Stomach smooth muscle (tissue), 2 donors: ENCODE measurements around the gene OSBPL7.
A peak's percentile ranks its signal among the peaks of the same experiment; 100 is the strongest.

Experiments used
- H3K27ac ChIP-seq: one replicate; pipeline ENCODE4 v1.7.0; 2013; ENCODE audit warnings: mild to moderate bottlenecking, low read length, inconsistent platforms
- H3K27me3 ChIP-seq, 2 donors: one replicate each; pipeline ENCODE4 v1.7.0; 2013; ENCODE audit warnings: low read length in 2 of 2; ENCODE audit not compliant: insufficient read depth in 2 of 2, control insufficient read depth in 1 of 2
- H3K36me3 ChIP-seq, 2 donors: one replicate each; pipeline ENCODE4 v1.7.0; 2013; ENCODE audit warnings: low read length in 2 of 2; ENCODE audit not compliant: control insufficient read depth in 2 of 2, insufficient read depth in 2 of 2
- H3K4me1 ChIP-seq: one replicate; pipeline ENCODE4 v1.7.0; 2013; ENCODE audit warnings: low read length; ENCODE audit not compliant: control insufficient read depth, insufficient read depth
- H3K4me3 ChIP-seq, 2 donors: one replicate each; pipeline ENCODE4 v1.7.0; 2013; ENCODE audit warnings: low read length in 2 of 2
- H3K9ac ChIP-seq, 2 donors: one replicate each; pipeline ENCODE4 v1.7.0; 2013; ENCODE audit warnings: low read length in 2 of 2, mild to moderate bottlenecking in 1 of 2
- H3K9me3 ChIP-seq, 2 donors: one replicate each; pipeline ENCODE4 v1.7.0; 2013; ENCODE audit warnings: low read length in 2 of 2; ENCODE audit not compliant: control insufficient read depth in 2 of 2
- donor health status: healthy.
- donor health status: Pancreatic carcinoma.

OSBPL7 gene

DNA sequence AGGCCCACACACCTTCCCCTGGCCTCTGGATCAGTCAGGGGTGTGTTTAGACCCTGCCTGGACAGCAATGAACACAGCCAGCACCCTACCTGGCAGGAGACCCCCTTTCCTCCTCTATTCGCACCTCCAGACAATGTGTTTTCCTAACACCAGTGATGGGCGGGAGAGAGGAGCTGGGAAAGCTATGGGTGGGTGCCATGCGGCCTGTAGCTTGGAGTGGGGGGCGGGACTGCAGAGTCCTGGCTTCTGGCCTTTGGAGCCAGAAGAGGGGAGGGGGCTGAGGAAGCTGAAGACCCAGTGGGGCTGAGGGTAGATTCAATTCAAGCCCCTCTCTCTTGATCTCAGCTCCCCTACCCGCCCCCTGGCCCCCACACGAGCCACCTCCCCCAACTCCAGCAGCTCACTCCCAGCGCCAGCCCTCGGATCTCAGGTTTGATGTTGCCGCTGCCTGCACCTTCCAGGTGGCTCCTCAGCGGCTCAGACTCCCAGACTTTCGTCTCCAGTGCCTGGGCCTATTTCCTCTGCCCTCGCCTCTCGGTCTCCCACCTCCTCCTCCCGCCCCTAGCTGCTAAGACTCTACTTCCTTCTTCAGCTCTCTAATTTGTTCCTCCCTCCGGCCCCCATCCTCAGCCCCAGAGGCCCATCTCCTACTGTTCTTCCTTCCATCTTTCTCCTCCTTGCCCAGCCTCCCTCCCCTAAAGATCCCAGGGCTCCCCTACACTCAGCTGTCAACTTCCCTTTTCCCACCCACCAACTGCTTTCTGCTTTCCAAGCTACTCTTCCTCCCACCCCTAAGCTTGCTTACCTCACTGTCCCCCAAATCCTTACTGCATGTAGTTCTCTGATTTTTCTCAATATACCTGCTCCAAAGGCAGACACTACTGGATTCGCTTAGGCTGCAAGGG is 36.2 kb upstream of the OSBPL7 start:
- Histone ChIP-seq H3K27ac (no peak overlapping the region), H3K36me3 (no peaks in the 10 kb centered on the region), H3K4me1 (no peaks in the 10 kb centered on the region), H3K9ac (no peak overlapping the region), H3K4me3 (no peak overlapping the region), H3K9me3 (no peaks in the 10 kb centered on the region), H3K27me3 (peaks cover 59 to 69% of the 10 kb centered on the region in 2 donors)

DNA sequence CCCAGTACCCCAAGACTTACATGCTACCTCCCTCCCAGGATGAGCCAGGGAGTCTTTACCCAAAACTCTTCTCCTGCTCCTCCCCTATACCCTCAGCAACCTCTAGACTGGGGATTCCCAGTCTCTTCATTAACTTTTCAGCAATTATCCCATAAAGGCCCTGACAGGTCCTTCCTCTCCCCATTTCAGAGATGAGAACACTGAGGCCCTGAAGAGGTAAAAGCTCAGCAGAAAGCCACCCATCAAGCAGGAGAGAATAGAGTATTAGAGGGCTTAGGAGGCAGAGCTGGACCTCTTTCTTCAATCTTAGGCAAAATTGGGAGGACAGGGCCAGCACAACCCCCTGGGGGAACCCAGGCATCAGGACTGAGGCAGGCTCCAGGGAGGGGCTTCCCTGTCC is 35.2 kb upstream of the OSBPL7 start:
- Histone ChIP-seq H3K36me3 (no peaks in the 10 kb centered on the region), H3K4me1 (no peaks in the 10 kb centered on the region), H3K9ac (no peak overlapping the region), H3K4me3 (no peak overlapping the region), H3K27me3 (peaks cover 69 to 79% of the 10 kb centered on the region in 2 donors), H3K9me3 (no peaks in the 10 kb centered on the region), H3K27ac (no peak overlapping the region)

DNA sequence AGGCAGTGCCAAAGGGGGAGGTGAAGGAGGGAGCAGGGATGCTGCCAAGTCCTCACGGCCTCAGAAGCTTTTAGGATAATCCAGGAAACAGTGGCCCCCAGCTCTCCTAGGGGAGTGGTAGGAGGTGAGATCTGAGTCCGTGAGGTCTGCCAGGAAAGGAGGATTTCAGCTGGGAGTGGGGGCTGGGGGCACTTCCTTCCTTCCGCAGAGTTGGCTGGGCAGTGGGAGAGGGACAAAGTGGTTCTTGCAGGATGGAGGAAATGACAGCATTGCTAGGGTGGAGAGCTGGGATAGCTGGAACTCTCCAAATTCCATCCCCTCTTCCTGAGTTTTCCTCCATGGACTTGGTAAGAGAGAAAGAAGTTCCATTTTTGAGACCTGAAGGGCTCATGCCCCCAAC is 34.1 kb upstream of the OSBPL7 start:
- H3K4me3 ChIP-seq: no peak overlapping the region
- H3K9ac ChIP-seq: no peak overlapping the region
- H3K9me3 ChIP-seq: no peaks in the 10 kb centered on the region
- H3K4me1 ChIP-seq: peaks cover 7% of the 10 kb centered on the region
- H3K27ac ChIP-seq: no peak overlapping the region
- H3K27me3 ChIP-seq: peaks cover 74 to 83% of the 10 kb centered on the region in 2 donors
- no peaks in the 10 kb centered on the region for H3K36me3 ChIP-seq

DNA sequence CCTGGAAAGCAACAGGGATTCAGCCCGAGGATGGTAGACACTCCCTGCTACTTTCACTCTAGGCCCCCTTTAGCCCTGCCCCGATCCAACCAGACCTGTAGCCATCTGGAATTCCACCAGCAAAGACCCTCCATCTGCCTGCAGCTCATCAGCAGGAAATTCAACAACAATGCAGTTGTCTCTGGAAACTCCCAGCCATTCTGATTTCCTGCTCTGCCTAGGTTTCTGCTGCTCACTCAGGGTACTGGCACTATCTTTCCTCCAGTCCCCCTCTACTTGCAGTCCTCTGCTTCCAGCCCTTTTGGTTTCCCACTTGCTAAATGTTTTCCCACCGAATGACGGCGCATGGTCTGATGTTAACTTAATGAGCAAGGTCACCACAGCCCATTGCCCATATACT is 32.0 kb upstream of the OSBPL7 start:
- peaks cover 85 to 93% of the 10 kb centered on the region in 2 donors for H3K27me3 ChIP-seq
- H3K27ac ChIP-seq: no peak overlapping the region
- H3K9ac ChIP-seq: no peak overlapping the region
- peaks cover 12% of the 10 kb centered on the region for H3K4me1 ChIP-seq
- H3K9me3 ChIP-seq: no peaks in the 10 kb centered on the region
- H3K4me3 ChIP-seq: no peak overlapping the region
- no peaks in the 10 kb centered on the region for H3K36me3 ChIP-seq

DNA sequence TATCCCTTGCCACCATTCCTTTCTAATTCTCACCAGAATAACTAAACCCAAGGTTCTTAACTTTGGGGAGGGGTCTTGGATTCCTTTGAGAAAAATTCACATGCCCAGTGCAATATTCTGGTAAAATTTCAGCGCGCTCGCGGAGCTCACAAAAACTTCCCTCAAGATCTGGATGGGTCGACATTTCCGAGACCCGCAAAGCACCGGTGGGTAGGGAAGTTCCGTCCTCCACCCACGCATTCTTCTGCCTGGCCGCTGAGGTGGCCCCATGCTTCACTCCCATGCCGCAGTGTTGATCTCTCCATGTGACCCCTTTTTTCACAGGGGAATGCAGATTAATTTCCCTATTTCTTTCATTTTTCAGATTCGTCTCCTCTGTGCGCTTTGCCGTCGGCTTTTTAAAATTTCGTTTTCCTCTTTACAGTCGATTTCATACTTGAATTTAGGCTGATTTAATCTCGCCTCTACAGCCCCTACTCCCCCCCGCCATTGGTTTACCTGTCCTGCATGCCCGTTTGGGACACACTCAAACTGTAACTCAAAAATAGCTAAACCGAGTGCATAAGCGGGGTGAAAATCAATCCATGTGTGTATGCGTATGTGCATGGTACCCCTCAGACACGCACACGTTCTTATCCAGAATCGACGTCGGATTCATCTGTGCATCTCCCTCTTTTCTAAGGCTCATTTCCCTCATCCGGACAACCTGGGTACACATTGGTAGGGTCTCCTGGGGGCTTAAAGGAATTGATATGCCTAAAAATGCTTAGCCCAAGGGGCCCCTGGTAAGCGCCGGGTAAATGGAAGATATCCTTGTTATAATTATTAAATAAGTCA is 30.7 kb upstream of the OSBPL7 start:
- Histone ChIP-seq H3K9me3 (no peaks in the 10 kb centered on the region), H3K4me3 (no peak overlapping the region), H3K4me1 (peaks cover 12% of the 10 kb centered on the region), H3K27me3 (peaks cover 90 to 97% of the 10 kb centered on the region in 2 donors), H3K36me3 (no peaks in the 10 kb centered on the region), H3K27ac (no peak overlapping the region), H3K9ac (no peak overlapping the region)

DNA sequence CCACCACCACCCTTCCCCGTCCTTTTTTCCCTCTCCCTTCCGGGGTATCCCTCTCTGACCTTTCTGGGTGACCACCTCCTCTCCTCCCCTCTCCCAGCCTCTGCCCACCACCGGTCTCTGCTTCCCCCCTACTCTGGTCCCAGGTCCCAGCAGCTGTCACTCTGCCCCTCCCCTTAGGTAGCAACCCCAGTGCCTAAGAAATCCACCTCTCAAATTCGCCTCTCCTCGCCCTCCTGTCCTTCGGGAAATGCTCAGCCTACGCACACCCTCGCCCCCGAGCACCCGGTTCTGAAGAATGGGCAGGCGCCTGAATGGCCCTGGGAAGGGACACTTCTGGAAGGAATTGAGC is 30.1 kb upstream of the OSBPL7 start:
- H3K27ac ChIP-seq: no peak overlapping the region
- no peaks in the 10 kb centered on the region for H3K36me3 ChIP-seq
- no peak overlapping the region for H3K9ac ChIP-seq
- no peak overlapping the region for H3K4me3 ChIP-seq
- peaks cover 14% of the 10 kb centered on the region for H3K4me1 ChIP-seq
- peaks cover 90 to 98% of the 10 kb centered on the region in 2 donors for H3K27me3 ChIP-seq
- no peaks in the 10 kb centered on the region for H3K9me3 ChIP-seq

DNA sequence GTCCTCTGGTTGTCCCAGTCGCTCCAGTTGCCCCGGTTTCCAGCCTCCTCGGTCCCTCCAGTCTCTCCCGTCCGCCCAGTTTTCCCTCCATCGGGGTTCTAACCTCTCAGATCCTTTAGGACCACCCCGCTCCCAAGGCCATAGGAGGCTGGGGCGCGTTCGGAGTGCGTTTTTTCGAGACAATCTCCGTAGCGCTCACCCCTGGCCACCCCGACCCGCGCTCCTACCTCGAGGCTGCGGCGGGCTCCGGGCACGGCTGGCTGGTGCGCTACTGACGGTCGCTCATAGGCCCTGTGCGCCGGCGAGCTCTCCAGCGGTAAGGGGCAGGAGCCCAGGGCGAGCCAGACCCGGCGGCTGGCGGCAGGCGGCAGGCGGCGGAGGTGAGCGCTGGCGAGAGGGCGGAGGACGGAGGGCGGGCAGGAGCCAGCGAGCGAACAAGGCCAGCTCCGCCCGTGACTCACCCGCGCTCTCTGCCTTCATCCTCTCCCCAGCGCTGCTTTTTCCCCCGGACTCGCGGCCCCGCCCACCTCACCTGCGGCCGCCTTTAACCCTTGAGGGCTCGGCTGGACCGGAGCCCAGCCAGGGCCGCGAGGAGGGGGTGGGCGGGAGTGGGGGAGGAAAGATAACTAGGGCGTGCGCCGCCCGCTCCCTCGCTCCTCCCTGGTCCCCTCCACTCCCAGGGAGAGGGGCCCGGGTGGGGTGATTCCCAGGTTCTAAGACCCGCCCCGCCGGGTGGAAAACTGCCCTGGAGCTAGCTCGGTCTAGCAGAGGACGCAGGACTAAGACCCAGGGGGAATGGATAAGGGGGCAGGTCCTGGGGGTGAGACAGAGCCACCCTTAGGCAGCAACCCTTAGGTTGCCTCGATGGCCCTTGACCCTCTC is 29.3 kb upstream of the OSBPL7 start, which contains the start of gene SP6:
SP6 (minus strand) TSS at position 472 of the 882 bp plus-strand sequence. CDS start 2,734 bp downstream, outside the sequence.
- Histone ChIP-seq H3K9me3 (no peaks in the 10 kb centered on the region), H3K4me3 (peak within 1 kb of the TSS in 1 of 2 donors; percentile 54), H3K27me3 (peaks cover 91 to 96% of the 10 kb centered on the region in 2 donors), H3K36me3 (no peaks in the 10 kb centered on the region), H3K27ac (no peak within 1 kb of the TSS), H3K9ac (no peak within 1 kb of the TSS), H3K4me1 (peaks cover 14% of the 10 kb centered on the region)

DNA sequence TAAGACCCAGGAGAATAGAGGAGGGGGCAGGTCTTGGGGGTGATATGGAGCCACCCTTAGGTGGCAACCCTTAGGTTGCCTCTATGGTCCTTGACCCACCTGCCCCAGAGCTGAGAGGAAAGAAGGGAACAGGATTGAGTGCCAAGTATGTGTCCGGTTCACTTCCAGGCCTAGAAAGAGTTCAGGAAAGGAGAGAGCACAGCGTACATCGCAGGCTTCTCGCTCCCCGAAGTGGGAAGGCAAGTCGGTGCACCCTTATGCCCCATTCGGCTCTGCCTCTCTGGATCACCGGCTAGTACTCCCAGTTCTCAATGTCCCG is 28.7 kb upstream of the OSBPL7 start:
- no peak overlapping the region for H3K27ac ChIP-seq
- H3K36me3 ChIP-seq: no peaks in the 10 kb centered on the region
- no peak overlapping the region for H3K4me3 ChIP-seq
- peaks cover 14% of the 10 kb centered on the region for H3K4me1 ChIP-seq
- H3K27me3 ChIP-seq: peaks cover 88 to 93% of the 10 kb centered on the region in 2 donors
- no peak overlapping the region for H3K9ac ChIP-seq
- no peaks in the 10 kb centered on the region for H3K9me3 ChIP-seq

DNA sequence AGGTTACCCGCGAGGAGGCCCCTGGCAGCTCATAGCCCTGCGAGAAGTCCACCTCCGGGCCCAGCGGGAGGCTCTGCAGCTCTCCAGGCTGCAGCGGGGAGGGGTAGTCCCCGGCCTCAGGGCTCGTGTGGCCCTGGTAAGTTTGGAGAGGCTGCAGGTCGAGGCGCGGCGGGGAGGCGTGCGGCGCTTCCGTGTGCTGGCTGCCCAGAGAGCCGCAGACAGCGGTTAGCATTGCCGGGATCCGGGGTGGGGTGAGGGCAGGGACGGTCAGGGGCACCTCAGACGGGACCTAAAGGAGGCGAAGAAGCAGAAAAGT is 26.6 kb upstream of the OSBPL7 start:
- Histone ChIP-seq H3K4me3 (no peak overlapping the region), H3K4me1 (peaks cover 14% of the 10 kb centered on the region), H3K27me3 (peaks cover 70 to 71% of the 10 kb centered on the region in 2 donors), H3K36me3 (no peaks in the 10 kb centered on the region), H3K9me3 (no peaks in the 10 kb centered on the region), H3K27ac (no peak overlapping the region), H3K9ac (no peak overlapping the region)

DNA sequence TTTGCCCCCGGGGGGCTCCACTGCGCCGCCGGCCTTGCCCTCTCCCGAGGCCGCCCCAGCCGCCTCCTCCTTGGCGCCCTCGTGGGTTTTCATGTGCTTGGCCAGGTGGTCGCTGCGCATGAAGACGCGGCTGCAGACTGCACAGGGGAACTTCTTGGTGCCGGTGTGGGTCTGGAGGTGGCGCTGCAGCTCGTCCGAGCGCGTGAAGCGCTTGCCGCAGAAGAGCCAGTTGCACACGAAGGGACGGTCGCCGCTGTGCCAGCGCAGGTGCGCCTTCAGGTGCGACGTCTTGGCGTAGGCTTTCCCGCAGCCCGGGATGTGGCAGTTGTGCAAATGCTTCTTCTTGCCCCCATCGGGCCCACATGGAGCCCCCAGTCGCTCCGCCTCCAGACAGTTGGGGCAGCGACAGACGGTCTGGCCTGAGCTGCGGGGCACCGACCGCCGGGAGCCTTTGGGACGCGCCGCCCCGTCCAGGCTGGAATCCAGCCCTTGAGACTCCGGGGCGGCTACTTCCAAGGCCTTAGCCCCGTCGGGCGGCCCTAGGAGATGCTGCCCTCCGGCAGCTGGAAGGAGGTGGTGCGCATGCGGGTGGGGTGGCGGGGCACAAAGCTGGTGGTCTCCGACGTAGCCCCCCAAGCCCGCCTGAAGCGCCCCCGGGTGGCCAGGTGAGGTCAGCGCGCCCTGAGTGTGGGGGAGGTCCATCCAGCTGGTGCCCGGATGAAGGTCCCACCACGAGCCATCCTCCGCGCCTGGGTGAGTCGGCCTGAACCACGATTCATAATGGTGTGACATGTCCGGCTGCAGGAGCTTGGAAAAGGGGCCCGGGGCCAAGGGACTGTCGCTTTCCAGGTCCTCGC is 26.0 kb upstream of the OSBPL7 start:
- Histone ChIP-seq H3K9ac (no peak overlapping the region), H3K4me3 (no peak overlapping the region), H3K27me3 (peaks cover 64 to 65% of the 10 kb centered on the region in 2 donors), H3K36me3 (no peaks in the 10 kb centered on the region), H3K9me3 (no peaks in the 10 kb centered on the region), H3K4me1 (peaks cover 14% of the 10 kb centered on the region), H3K27ac (no peak overlapping the region)
